Suprapubic skin (tissue), 3 donors: ENCODE measurements around the gene XXYLT1.
"Not testable (repeated sequence)": the region's sequence is repeated elsewhere in the genome, so short reads cannot be mapped to it uniquely, and the experiment has no call there.

Experiments
- CTCF ChIP-seq, 2 donors: fragments of 200-600 bp in 1 of 2; fragments of 450-650 bp in 1 of 2; sonication (generic) in 1 of 2; IDR thresholded peaks; one replicate each; pipeline ENCODE4 v1.5.1; 2016 to 2019; ENCODE audit warnings: antibody characterized with exemption in 2 of 2, mild to moderate bottlenecking in 1 of 2, moderate library complexity in 1 of 2
- POLR2A ChIP-seq, 2 donors: fragments of 450-650 bp; IDR thresholded peaks; one replicate each; pipeline ENCODE4 v1.6.1; 2017; ENCODE audit warnings: antibody characterized with exemption in 2 of 2, mild to moderate bottlenecking in 2 of 2, moderate library complexity in 2 of 2

- TF ChIP-seq POLR2A, CTCF (IDR thresholded peaks at IDR 0.05): not testable (repeated sequence)
Measured at GRCh38 chr3:195186710-195187047, 84.3 kb downstream of the XXYLT1 start.
